Nephron progenitor cell (in vitro differentiated cells): Measurements from ENCODE around the gene MBOAT2.
"Not testable (repeated sequence)": the region's sequence is repeated elsewhere in the genome, so short reads cannot be mapped to it uniquely, and the experiment has no call there.

ENCODE experiments used
- DNase-seq: peaks from one replicate; pipeline ENCODE4 v3.0.0; 2021
- H3K27ac Mint-ChIP-seq: 2 replicates; pipeline ENCODE4 v1.8.0; 2021; ENCODE audit warnings: mild to moderate bottlenecking, moderate library complexity, mixed read lengths
- H3K27me3 Mint-ChIP-seq: 2 replicates; pipeline ENCODE4 v1.8.0; 2021; ENCODE audit warnings: mild to moderate bottlenecking, low read depth, mixed read lengths; ENCODE audit not compliant: poor library complexity
- H3K36me3 Mint-ChIP-seq: 2 replicates; pipeline ENCODE4 v1.8.0; 2021; ENCODE audit warnings: low read depth, mixed read lengths
- H3K4me1 Mint-ChIP-seq: 2 replicates; pipeline ENCODE4 v1.8.0; 2021; ENCODE audit warnings: mixed read lengths
- H3K4me3 Mint-ChIP-seq: 2 replicates; pipeline ENCODE4 v1.8.0; 2021; ENCODE audit warnings: mild to moderate bottlenecking, moderate library complexity, mixed read lengths
- H3K9me3 Mint-ChIP-seq: 2 replicates; pipeline ENCODE4 v1.8.0; 2021; ENCODE audit warnings: mild to moderate bottlenecking, moderate library complexity, mixed read lengths
- CTCF ChIP-seq: fragments of 200-600 bp; sonication (generic); IDR thresholded peaks from 2 replicates; pipeline ENCODE4 v1.5.0; 2021; ENCODE audit warnings: antibody characterized with exemption

MBOAT2 gene

GRCh38 chr2:9003616-9004337 is at the start of gene MBOAT2:
Gene MBOAT2, minus strand, starts transcription at chr2:9003684. Its CDS starts 70 bp downstream, at chr2:9003614.
- H3K27ac Mint-ChIP-seq, result no peak within 1 kb of the TSS
- TF ChIP-seq CTCF, result no peak
- peaks cover 11% of the 10 kb centered on the region for H3K27me3 Mint-ChIP-seq
- DNase-seq, result peak; percentile 95
- H3K9me3 Mint-ChIP-seq, result peaks cover 10% of the 10 kb centered on the region
- H3K36me3 Mint-ChIP-seq, result peaks cover 7% of the 10 kb centered on the region
- H3K4me3 Mint-ChIP-seq, result peak within 1 kb of the TSS; percentile 89
- H3K4me1 Mint-ChIP-seq, result peaks cover 33% of the 10 kb centered on the region

GRCh38 chr2:9052821-9053533 is 49.5 kb upstream of the MBOAT2 start:
- TF ChIP-seq CTCF, result no peak
- no peak overlapping the region for H3K27ac Mint-ChIP-seq
- no peak for DNase-seq

GRCh38 chr2:9051451-9051850 is 48.0 kb upstream of the MBOAT2 start:
- H3K4me3 Mint-ChIP-seq, H3K27ac Mint-ChIP-seq, H3K4me1 Mint-ChIP-seq, H3K36me3 Mint-ChIP-seq, DNase-seq, H3K9me3 Mint-ChIP-seq: not testable (repeated sequence)
- peaks cover 12% of the 10 kb centered on the region for H3K27me3 Mint-ChIP-seq

More at GRCh38 chr2:9052821-9053533, 49.5 kb upstream of the MBOAT2 start:
- H3K4me3 Mint-ChIP-seq, result no peak overlapping the region
- peaks cover 15% of the 10 kb centered on the region for H3K27me3 Mint-ChIP-seq
- peaks cover 5% of the 10 kb centered on the region for H3K4me1 Mint-ChIP-seq
- H3K36me3 Mint-ChIP-seq, result no peaks in the 10 kb centered on the region
- peaks cover 7% of the 10 kb centered on the region for H3K9me3 Mint-ChIP-seq

- Mint-ChIP-seq H3K4me1 (no peaks in the 10 kb centered on the region), H3K27ac (no peak overlapping the region), H3K4me3 (no peak overlapping the region), H3K27me3 (peaks cover 9% of the 10 kb centered on the region), H3K36me3 (no peaks in the 10 kb centered on the region), H3K9me3 (peaks cover 3% of the 10 kb centered on the region)
- no peak for TF ChIP-seq CTCF
- DNase-seq, result no peak
Observed at GRCh38 chr2:9050122-9050809, 46.8 kb upstream of the MBOAT2 start.

GRCh38 chr2:9045595-9045994 is 42.1 kb upstream of the MBOAT2 start:
- Mint-ChIP-seq H3K27me3 (peaks cover 5% of the 10 kb centered on the region), H3K27ac (no peak overlapping the region), H3K4me3 (no peak overlapping the region), H3K4me1 (no peaks in the 10 kb centered on the region), H3K36me3 (no peaks in the 10 kb centered on the region), H3K9me3 (peaks cover 12% of the 10 kb centered on the region)
- DNase-seq, result no peak
- no peak for TF ChIP-seq CTCF

GRCh38 chr2:9043491-9043890 is 40.0 kb upstream of the MBOAT2 start:
- not testable (repeated sequence) for DNase-seq, H3K4me1 Mint-ChIP-seq, H3K4me3 Mint-ChIP-seq, H3K27ac Mint-ChIP-seq, H3K27me3 Mint-ChIP-seq, H3K36me3 Mint-ChIP-seq
- H3K9me3 Mint-ChIP-seq, result peaks cover 26% of the 10 kb centered on the region
